Heart right ventricle (tissue), 16 donors: ENCODE data around the gene SKAP2. TPM values are rescaled to one million over a fixed set of nuclear protein-coding genes. Genes with fewer than 3 reads are reported as not detected.
"Not testable (repeated sequence)": the region's sequence is repeated elsewhere in the genome, so short reads cannot be mapped to it uniquely, and the experiment has no call there.

Experiments used
- ATAC-seq, 8 donors: fragments of 200-7000 bp; cut with Tn5 transposase; one replicate each; pipeline ENCODE4 v1.9.1; 2020; ENCODE audit warnings: mild to moderate bottlenecking in 8 of 8, moderate library complexity in 8 of 8, moderate number of reproducible peaks in 1 of 8
- DNase-seq, 2 donors: peaks; one replicate each; pipeline ENCODE4 v3.0.0-alpha.2; 2020
- H3K27ac ChIP-seq, 10 donors: fragments of 200-600 bp; sonication (generic) in 2 of 10; one replicate each; pipeline versions ENCODE4 v1.5.0 to v1.8.0; 2020 to 2022; ENCODE audit warnings: mild to moderate bottlenecking in 3 of 10
- H3K27me3 ChIP-seq, 7 donors: fragments of 200-600 bp; one replicate each; pipeline ENCODE4 v1.8.0; 2021 to 2022; ENCODE audit warnings: mild to moderate bottlenecking in 2 of 7
- H3K36me3 ChIP-seq, 9 donors: fragments of 200-600 bp; sonication (generic) in 1 of 9; one replicate each; pipeline versions ENCODE4 v1.5.0 to v1.8.0; 2020 to 2022; ENCODE audit warnings: mild to moderate bottlenecking in 2 of 9
- H3K4me1 ChIP-seq, 9 donors: fragments of 200-600 bp; sonication (generic) in 1 of 9; one replicate each; pipeline versions ENCODE4 v1.5.0 to v1.8.0; 2020 to 2022; ENCODE audit warnings: mild to moderate bottlenecking in 4 of 9
- H3K4me3 ChIP-seq, 10 donors: fragments of 200-600 bp; sonication (generic) in 2 of 10; one replicate each; pipeline versions ENCODE4 v1.5.0 to v1.8.0; 2020 to 2022; ENCODE audit warnings: mild to moderate bottlenecking in 7 of 10, moderate library complexity in 2 of 10
- H3K9me3 ChIP-seq, 11 donors: fragments of 200-600 bp in 10 of 11; sonication (generic) in 2 of 11; one replicate each; pipeline versions ENCODE4 v1.5.0 to v1.8.0; 2013 to 2022; ENCODE audit warnings: mild to moderate bottlenecking in 2 of 11, control low read depth in 1 of 11, moderate library complexity in 1 of 11
- WGBS, 2 donors: extraction: QIAGEN DNeasy Blood & Tissue Kit; methylation state at CpG; one replicate each; pipeline ENCODE4 v1.1.7; 2013; ENCODE audit warnings: inconsistent platforms in 1 of 2; 5-methylcytosine and 5-hydroxymethylcytosine counted together
- intact Hi-C, 10 donors: fragments of 100-400 bp; cut with DNase I; formaldehyde crosslinking; loops; one replicate each; pipeline versions ENCODE4 v1.11.1 to v1.14.2; 2022
- polyA plus RNA-seq, 2 donors: library from polyadenylated mRNA; stranded (reverse); fragments of 200-250 nt; gene quantifications; one replicate each; pipeline ENCODE4 v1.2.3, GENCODE V29; 2013
- total RNA-seq, 10 donors: library from RNA; stranded (reverse); fragmentation: NEBNext Ultra II Directional in 3 of 10; extraction: Animal tissue kit (Norgen Biotek cat#: 25700) in 3 of 10; gene quantifications; one replicate each; pipeline versions ENCODE4 v1.2.1 to v1.2.4, GENCODE V29; 2021 to 2023
- TF ChIP-seq, protein P1 (sequence below), 9 donors: fragments of 200-600 bp; sonication (generic) in 2 of 9; IDR thresholded peaks; one replicate each; pipeline versions ENCODE4 v1.5.0 to v1.8.0; 2021 to 2022; ENCODE audit warnings: antibody characterized with exemption in 9 of 9, mild to moderate bottlenecking in 5 of 9, moderate library complexity in 1 of 9
- donor health status: Arrhythmogenic right ventricular cardiomyopathy.
- donor health status: ischemic (EF 13 %, LVEDD 7.1; RV severe dilation, severe dysfunction).
- donor health status: healthy with polysubstance abuse.
- donor health status: DM: no; HTN: yes; CAD: no.
- donor health status: DM: no; HTN: no; CAD: no.
- donor health status: ischemic (EF 25% LVEDD 6.9; RV normal size, moderate dysfunction).
- donor health status: ischemic (EF 25% LVEDD 5.7; RV mildly dilated, moderate dysfunction).
- donor health status: healthy.
- donor health status: DM: yes; HTN: yes; CAD: no.
- donor health status: Ischemic cardiomyopathy.
- donor health status: ischemic (EF 35%, LVEDD 5.7; RV mildly dilated, moderate dysfunction).
- donor health status: nonischemic (EF 11% LVEDD 7.7; RV severe dilation, severe dysfunction).
- donor health status: DM: yes; HTN: yes; CAD: no.
- donor health status: PGD.
- donor health status: ischemic (EF 29% LVEDD 5.4; RV normal size, mild dysfunction).
- donor health status: nonischemic (EF 23%, LVEDD 6.1; RV moderate dilation, normal function).

Gene SKAP2
- total and polyA plus RNA-seq, 12 donors, result 1.9 to 12.3 (median 4.6) TPM

DNA sequence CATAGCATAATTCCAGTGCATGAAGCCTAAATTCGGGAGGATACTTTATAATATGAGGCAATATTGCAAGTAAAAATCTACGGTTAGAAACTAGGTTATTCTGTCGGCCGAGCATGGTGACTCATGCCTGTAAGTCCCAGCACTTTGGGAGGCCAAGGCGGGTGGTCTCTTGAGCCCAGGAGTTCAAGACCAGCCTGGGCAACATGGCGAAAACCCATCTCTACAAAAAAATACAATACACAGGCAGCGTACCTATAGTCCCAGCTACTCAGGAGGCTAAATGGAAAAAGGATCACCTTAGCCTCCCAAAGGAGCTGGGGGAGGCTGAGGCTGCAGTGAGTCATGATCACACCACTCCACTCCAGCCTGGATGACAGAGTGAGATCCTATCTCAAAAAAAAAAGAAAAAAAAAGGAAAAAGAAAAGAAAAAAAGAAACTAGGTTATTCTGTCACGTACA is 14.2 kb downstream of the SKAP2 start:
- 88% methylated on average over 8 of the region's 8 CpGs for WGBS, 2 donors
- Histone ChIP-seq H3K36me3 (peaks cover 0 to 6% (median 0%) of the 10 kb centered on the region in 9 donors), H3K4me3 (no peak overlapping the region), H3K9me3 (no peaks in the 10 kb centered on the region), H3K4me1 (no peaks in the 10 kb centered on the region), H3K27me3 (peaks cover 0 to 49% (median 33%) of the 10 kb centered on the region in 7 donors), H3K27ac (no peak overlapping the region)
- TF ChIP-seq, protein P1, sequence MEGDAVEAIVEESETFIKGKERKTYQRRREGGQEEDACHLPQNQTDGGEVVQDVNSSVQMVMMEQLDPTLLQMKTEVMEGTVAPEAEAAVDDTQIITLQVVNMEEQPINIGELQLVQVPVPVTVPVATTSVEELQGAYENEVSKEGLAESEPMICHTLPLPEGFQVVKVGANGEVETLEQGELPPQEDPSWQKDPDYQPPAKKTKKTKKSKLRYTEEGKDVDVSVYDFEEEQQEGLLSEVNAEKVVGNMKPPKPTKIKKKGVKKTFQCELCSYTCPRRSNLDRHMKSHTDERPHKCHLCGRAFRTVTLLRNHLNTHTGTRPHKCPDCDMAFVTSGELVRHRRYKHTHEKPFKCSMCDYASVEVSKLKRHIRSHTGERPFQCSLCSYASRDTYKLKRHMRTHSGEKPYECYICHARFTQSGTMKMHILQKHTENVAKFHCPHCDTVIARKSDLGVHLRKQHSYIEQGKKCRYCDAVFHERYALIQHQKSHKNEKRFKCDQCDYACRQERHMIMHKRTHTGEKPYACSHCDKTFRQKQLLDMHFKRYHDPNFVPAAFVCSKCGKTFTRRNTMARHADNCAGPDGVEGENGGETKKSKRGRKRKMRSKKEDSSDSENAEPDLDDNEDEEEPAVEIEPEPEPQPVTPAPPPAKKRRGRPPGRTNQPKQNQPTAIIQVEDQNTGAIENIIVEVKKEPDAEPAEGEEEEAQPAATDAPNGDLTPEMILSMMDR (IDR thresholded peaks at IDR 0.05), result no peak
- ATAC-seq (no peak), DNase-seq (no peak)
- intact Hi-C loops, result loop anchor here in 3 of 10 donors (10.0 kb wide), 2 partner anchors 305 to 315 kb away; partner anchors contain the start of genes HOXA9 (in 2 of the 3), HOXA3 (in 1 of the 3) and HOXA7 (in 1 of the 3)

DNA sequence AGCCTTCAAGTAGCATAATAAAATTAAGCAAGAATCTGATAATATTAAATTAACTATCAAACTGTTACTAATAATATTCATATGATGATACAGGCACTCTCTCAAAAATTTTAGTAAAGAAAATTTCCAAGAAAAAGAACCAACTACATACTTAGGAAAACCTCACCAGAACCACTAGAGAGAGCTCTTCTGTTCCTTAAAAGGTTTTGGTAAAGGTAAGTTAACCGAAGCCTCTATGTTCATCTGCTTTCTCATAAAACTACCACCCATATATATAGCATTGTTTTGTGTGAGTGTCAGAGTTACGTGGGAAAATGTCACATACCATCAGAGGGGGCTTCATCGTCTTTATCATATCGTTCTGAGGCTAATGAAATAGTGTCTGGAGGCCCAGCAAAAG is 20.7 kb downstream of the SKAP2 start:
- peaks cover 0 to 63% (median 9%) of the 10 kb centered on the region in 7 donors for H3K27me3 ChIP-seq
- H3K9me3 ChIP-seq, result no peaks in the 10 kb centered on the region
- no peak overlapping the region for H3K4me3 ChIP-seq
- intact Hi-C loops, result no loop called here
- WGBS, 2 donors, result 43 to 45% methylated on average over 4 of the region's 4 CpGs
- peaks cover 0 to 19% (median 0%) of the 10 kb centered on the region in 9 donors for H3K36me3 ChIP-seq
- H3K4me1 ChIP-seq, result no peaks in the 10 kb centered on the region
- DNase-seq (no peak), ATAC-seq (no peak)
- H3K27ac ChIP-seq, result no peak overlapping the region
- TF ChIP-seq, protein P1 (IDR thresholded peaks at IDR 0.05), result no peak

DNA sequence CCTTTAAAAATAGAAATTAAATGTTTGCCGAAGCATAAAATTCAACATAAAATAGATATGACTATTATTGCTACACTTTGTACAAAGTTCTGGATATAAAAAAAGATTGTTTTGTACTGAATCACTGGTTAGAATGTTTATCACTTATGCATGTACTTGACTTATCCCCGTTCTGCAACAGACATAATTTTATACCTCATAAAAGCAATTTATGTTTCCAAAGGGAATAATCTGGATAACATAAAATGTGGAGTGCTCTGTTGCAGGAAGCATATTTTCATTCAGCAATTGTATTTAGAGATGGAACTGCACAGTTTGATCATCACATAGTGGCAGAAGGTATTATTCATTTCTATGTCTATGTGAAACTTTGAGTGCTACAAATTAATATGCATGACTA is 21.5 kb downstream of the SKAP2 start:
- Histone ChIP-seq H3K27ac (no peak overlapping the region), H3K4me1 (no peaks in the 10 kb centered on the region), H3K27me3 (peaks cover 0 to 63% (median 9%) of the 10 kb centered on the region in 7 donors), H3K4me3 (no peak overlapping the region), H3K36me3 (peaks cover 0 to 21% (median 0%) of the 10 kb centered on the region in 9 donors), H3K9me3 (no peaks in the 10 kb centered on the region)
- 77 to 81% methylated on average over 2 of the region's 2 CpGs for WGBS, 2 donors
- ATAC-seq (no peak), DNase-seq (no peak)
- intact Hi-C loops, result no loop called here
- TF ChIP-seq, protein P1 (IDR thresholded peaks at IDR 0.05), result no peak

DNA sequence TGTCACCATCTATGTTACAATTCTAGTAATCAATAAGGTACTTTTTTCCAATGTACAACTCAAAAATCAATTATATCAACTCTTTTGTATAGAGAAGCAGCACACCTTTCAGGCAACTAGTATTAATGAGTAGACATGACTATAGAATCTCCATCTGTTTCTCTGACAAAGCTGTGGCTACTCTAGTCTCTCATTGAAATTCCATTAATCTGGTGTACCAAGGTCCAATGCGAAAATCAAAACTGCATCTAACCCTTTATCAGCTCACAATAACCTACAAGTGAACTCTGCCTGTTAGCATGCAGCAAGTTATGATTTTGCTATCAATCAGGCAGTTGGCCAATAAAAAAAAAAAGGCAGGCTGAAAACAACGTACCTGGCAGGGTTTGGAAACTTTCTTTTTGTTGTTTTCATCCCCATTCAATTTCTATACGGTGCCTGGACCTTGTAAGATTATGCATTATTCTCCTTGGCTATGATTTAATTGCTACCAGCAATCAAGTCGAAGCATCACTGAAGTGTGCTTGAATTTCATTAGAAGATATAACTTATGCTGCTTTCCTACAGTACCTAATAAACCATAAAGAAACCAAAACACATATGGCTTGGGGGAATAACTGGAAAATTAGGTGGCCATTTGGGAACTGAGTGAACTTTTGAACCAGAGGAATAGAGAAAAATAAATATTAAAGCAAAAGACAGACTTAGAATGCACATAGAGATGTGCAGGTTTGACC is 23.2 kb downstream of the SKAP2 start:
- Histone ChIP-seq H3K9me3 (peaks cover 0 to 13% (median 0%) of the 10 kb centered on the region in 11 donors), H3K36me3 (peaks cover 0 to 25% (median 0%) of the 10 kb centered on the region in 9 donors), H3K27ac (no peak overlapping the region), H3K4me3 (no peak overlapping the region), H3K4me1 (no peaks in the 10 kb centered on the region), H3K27me3 (peaks cover 0 to 56% (median 9%) of the 10 kb centered on the region in 7 donors)
- ATAC-seq, result no peak
- WGBS, 2 donors, result 75 to 83% methylated on average over 4 of the region's 4 CpGs
- DNase-seq, result no peak
- TF ChIP-seq, protein P1 (IDR thresholded peaks at IDR 0.05), result no peak
- intact Hi-C loops, result no loop called here

DNA sequence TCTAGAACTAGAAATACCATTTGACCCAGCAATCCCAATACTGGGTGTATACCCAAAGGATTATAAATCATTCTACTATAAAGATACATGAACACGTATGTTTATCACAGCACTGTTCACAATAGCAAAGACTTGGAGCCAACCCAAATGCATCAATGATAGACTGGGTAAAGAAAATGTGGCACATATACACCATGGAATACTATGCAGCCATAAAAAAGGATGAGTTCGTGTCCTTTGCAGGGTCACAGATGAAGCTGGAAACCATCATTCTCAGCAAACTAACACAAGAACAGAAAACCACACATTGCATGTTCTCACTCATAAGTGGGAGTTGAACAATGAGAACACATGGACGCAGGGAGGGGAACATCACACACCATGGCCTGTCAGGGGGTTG is 27.6 kb downstream of the SKAP2 start:
- 93 to 95% methylated on average over 3 of the region's 3 CpGs for WGBS, 2 donors
- intact Hi-C loops, ATAC-seq, H3K4me3 ChIP-seq, H3K27ac ChIP-seq, DNase-seq, H3K4me1 ChIP-seq: not testable (repeated sequence)
- H3K9me3 ChIP-seq, result peaks cover 0 to 33% (median 4%) of the 10 kb centered on the region in 11 donors
- peaks cover 0 to 20% (median 0%) of the 10 kb centered on the region in 9 donors for H3K36me3 ChIP-seq
- peaks cover 0 to 21% (median 7%) of the 10 kb centered on the region in 7 donors for H3K27me3 ChIP-seq
